Stimulated activated CD4-positive, alpha-beta T cell treated with anti-CD3 and anti-CD28 coated beads, Interleukin-1b, Interleukin-23, amount 100 ng/mL, for 1 hour (primary cell): ENCODE data around the gene CD226.
"Not testable (repeated sequence)": the region's sequence is repeated elsewhere in the genome, so short reads cannot be mapped to it uniquely, and the experiment has no call there.

ENCODE experiments used
- DNase-seq, 2 donors: peaks; one replicate each; pipeline ENCODE4 v3.0.0-alpha.2; 2020; ENCODE audit warnings: low read depth in 2 of 2

CD226 gene

DNA sequence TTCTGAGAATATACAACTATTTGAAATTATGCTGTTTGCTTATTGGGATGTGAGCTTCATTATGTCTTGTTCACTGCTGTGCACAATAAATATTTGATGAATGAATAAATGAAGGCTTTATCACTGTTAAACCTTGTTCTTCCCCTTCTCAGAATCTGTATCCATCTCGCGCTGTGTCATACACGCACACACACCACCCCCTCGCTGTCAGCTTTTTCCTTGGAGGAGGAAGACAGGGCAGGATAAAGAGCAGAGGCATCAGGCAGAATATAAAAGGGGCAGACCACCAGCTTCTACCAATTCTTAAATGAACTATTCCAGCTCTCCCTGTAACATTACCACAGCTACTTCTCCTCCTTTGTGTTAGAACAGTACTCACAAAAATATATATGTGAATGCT lies 75.0 kb downstream of the CD226 start:
- DNase-seq = no peak

DNA sequence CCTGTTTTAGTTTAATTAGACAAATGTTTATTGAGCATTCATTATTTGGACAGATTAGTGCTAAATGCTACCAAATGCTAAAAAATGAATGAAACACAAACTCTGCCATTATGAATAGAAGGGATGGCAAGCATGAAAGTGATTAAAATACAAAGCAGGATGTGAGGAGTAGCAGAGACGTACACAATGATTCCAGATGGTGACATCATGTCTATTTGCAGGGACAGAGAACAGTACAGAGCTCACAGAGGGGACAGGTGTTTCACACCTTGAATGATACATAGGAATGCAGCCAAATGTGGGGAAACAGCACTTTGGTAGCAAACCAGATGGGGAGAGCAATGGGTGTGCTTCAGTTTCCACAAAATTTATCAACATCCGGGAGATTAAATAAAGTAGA lies 76.3 kb downstream of the CD226 start:
- DNase-seq = no peak

DNA sequence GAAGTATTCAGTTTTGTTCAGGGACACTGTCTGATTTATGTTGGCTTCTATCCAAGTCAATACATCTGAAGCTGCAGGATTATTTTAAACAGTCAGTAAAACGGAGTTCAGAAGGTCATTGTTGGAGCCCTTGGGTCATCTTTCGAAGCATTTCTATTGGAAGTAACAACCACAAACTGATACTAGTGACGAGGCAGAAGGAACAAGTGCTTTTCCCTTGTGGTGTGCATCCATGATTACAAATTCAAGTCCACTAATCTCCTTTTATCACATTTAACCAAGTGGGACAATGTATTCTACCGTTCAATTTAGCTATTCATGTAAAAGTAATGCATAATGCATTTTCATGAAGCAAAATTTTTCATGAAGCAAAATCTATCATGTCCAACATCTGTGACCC lies 76.9 kb downstream of the CD226 start:
- DNase-seq = no peak

DNA sequence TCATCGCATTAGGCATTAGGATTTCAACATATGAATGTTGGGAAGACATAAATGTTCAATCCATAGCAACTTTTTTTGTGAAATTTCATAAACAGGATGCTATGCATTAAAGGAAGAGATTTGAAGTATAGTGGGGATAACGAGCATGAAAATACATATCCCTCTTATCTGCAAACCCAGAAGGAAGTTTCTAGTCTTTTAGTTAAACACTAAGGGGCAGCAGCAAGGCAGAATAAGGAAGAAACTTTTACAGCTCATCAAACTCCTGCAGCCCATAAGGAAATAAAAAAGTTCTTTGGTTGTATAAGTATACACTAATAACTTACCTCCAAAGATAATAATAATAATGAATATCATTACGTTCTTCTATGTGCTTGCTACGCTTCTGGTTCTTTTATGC lies 81.5 kb downstream of the CD226 start:
- DNase-seq = no peak

DNA sequence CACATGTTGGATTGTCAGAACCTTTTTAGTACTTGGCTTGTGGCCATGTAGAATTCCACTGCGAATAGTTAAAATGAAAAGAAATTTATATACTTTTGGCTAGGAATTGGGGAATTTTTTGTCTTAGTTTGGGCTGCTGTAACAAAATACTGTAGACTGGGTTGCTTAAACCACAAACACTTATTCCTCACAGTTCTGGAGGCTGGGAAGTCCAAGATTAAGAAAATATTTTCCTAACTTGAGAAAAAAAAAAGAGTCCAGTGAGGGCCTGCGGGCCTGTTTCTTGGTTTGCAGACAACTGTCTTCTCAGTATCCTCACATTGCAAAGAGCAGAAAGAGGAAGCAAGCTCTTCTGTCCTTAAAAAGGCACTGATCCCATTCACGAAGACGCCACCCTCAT lies 81.9 kb downstream of the CD226 start:
- no peak for DNase-seq

DNA sequence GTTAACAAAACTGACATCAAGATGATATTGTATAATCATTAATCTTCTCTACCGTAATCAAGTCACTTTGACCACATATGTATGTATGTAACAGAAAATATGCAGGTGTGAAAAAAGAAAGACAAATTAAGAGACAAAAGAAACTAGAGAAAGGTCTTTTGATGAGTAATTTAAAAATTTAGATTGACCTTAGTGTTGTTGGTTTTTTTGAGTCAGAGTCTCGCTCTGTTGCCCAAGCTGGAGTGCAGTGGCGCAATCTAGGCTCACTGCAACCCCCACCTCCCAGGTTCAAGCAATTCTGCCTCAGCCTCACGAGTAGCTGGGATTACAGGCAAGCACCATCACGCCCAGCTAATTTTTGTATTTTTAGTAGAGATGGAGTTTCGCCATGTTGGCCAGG lies 82.9 kb downstream of the CD226 start:
- not testable (repeated sequence) for DNase-seq

DNA sequence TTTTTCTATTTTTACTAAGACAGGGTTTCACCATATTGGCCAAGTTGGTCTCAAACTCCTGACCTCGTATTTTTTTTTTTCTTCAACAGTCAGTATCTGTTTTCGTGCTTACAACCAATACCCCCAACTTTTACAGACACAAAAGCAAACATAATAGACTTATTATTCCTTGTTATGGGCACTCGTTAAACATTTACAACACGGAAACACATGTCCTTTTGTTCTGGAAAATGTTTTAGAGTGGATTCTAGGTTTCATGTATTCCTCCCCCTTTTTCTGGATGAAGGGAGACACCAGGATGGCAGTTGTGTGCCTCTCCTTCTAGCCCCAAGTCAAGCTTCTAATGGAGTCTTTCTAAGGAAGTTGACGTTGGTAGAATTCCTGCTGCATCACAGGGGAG lies 88.8 kb downstream of the CD226 start:
- no peak for DNase-seq

DNA sequence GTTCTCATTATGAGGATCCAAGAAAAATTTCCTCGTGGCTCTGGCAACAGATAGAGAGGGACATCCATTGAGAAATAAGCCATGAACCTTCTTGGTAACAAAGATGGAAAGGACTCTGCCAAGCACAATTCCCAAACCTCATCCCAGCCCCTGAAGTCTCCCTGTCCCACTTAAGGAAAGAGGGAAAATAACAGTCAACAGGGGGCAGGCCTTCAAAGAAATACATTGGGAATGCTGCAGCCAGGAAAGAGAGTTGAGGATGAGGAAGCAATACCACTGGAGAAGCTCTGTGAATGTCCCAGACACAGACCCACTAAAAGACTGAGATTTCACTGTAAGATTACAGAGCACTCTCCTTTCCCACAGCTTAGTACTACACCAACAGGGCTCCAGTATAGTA lies 93.2 kb downstream of the CD226 start:
- no peak for DNase-seq

DNA sequence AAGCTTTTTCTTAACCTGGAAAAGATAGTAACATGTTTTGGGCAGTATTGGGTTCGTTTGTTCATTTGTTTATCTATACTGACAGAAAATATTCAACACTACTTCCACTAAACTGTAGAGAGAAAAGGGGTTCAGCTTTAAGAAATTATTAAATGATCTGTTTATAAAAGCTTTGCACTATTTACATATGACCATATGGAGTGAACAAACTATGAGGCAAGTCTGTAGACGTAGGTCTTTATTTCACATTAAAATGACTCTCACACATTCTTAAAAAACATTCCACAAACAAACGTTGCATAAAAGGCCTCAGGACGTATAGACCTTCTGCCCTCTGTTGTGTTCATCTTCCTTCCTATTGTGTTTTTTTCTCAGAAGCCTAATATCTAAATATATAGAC lies 94.6 kb downstream of the CD226 start:
- DNase-seq = no peak

DNA sequence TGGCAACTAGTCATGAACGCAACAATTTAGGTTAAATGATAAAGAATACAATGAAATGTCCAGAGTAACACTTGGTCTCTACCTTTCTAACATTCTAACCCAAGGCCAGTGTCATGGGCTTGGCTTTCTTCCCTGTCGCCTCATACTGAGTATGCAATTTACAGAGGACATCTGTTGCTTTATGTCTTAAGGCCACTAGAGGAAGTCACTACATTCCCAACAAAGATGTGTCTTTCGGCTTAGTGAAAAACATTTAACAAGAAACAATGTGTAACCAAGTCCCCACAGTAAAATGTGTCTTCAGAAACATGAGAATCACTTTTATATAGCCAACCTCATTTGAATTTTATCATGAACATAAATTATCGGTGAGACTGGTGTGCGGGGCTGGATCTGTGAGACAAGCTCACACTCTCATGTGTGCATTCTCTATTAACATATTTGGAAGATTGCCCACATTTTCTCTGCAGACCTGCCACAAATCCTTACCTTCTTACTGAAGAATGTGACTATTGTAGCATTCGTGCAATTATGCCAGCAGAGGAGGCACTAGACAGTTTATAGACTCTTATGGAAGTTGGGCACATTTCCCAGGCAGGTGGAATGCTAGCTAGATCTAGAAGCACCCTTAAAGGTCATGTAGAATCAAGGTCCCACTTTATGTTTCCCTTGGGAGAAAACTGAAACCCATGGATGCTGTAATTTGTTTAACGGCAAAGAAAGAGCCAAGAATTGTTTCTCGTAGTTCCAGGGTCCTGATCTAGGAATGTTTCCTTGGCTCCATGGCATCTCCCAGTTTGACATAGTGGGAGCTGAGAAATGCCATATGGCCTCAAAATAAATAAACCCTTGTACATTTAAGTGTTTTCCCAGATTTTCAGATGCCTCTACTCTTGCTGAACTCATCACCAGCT lies 101.8 kb downstream of the CD226 start:
- DNase-seq = no peak

DNA sequence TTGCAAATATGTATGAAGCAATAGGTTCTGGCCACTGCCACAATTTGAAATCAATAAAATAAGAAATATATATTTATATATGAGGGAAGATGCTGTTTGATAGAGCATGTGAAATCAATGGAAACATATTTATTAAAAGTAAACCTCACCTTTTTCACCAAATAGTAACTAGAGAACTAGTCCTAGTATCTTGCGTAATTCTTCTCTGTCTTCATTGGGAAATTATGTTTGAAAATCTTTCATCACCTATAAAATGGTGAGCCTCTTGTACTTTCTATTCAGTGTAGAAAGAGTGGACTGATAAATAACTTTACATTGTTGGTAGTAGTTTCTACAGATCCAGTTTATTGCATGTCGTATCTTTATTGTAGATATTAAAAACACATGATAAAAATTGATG lies 103.0 kb downstream of the CD226 start:
- DNase-seq = no peak

DNA sequence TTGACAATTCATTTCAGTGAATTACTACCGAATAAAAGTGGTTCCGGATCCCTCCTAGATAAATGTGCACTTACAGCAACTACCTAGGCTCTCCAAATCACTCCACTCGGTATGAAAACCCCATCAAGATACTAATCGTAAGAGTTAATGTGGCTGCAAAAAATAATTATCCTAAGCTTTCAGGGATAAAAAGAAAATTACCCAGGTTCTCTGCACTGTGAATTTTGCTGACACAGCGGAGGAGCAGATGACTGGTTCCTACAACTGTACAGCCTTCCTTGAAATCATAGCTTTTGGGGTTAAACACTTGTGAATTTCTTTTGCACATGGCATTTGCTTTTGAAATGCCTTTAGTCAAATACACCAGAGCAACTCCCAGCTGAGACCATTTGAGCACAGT lies 104.7 kb downstream of the CD226 start:
- no peak for DNase-seq

DNA sequence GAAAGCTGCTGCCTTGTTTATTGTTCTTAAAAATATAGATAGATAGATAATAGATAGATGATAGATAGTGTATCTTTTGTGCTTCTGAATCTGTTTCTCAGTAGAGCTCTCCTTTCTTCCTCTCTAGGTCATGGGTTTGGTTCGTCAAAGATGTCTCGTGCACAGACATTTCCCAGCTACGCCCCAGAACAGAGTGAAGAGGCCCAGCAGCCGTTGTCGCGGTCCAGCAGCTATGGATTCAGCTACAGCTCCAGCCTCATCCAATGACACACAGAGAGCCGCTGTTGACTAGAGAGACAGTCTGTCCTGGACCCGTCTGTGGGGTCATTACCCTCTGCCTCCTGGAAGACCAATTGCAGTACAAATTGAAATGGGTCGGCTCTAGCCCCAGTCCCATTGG lies 106.6 kb downstream of the CD226 start:
- no peak for DNase-seq

DNA sequence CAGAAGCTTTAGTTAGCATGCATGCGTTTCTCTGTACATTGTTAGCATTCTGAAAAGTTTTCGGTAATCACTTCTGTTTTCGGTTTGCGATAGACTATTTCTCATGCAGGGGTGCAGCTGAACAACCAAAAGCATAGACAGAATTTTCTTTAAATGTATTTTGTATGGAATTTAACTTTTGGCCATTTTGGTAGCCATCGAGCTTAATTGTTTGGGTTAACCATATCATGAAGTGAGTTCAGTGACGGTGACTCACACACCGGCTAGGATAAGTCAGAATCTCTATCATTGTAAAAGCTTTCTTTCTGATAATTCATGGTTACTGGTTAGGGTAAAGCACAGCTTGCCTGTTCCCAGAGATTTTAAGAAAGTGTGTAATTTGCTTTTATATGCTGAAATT lies 107.2 kb downstream of the CD226 start:
- DNase-seq = no peak

DNA sequence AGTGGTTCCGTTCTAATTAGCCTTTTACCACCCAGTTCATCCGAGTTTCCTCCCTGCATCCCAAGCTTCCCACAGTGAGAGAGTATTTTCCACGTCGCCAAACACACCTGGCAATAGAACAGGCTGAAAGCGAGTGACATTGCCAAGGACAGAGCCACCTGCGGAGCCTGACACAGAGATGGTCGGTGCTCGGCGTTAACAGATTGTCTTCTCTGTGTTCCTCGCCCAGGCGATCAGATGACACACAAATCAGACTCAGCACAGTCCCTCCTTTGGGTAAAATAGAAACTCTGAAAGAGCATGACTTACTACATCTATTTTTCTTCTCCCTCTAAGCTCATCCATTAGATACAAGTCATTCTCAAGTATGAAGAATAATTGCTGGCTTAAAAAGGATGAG lies 107.7 kb downstream of the CD226 start:
- DNase-seq = no peak

DNA sequence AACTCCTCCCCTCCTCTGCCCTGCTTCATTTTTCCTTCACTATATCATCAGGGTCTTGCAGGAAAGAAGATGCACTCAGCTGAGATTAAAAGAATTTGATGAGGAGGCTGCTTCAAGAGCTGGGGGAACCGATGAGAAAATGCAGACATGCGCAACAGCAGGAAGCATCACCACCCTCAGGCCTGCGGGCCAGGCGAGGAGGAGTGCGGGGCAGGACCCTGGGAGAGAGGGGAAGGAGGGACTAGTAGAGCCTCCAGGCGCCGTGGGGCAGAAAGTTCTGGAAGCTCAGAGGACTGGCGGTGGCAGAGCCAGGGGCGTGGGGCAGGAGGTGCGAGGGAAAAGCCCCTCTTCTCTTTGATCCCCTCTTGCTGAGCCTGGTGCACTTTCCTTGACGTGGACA lies 108.2 kb downstream of the CD226 start:
- no peak for DNase-seq

DNA sequence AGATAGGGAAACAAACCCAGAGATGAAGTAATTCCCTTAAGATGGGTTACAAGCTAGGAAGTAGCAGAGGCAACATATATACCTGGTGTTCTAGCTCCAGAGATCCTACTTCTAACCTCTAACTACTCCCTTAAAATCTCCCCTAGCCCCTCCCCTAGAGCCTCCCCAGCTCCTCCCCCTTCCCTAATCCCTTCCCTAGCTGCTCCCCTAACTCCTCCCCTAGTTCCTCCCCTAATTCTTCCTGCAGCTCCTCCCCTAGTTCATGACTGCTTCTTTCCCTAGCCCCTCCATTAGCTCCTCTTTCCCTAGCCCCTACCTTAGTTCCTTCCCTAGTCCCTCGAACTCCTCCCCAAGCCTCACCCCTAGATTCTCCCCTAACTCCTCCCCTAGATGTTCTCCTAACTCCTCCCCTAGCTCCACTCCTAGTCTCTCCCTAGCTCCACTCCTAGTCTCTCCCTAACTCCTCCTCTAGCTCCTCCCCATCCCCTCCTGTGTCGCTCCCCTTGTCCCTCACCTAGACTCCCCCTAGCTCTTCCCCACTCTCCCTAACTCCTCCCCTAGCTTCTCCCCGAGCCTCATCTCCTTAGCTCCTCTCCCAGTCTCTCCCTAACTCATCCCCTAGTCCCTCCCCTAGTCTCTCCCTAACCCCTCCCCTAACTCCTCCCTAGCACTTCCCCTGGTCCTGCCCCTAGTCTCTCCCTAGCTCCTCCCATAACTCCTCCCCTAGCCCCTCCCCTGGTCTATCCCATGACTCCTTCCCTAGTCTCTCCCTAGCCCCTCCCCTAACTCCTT lies 108.9 kb downstream of the CD226 start:
- no peak for DNase-seq

DNA sequence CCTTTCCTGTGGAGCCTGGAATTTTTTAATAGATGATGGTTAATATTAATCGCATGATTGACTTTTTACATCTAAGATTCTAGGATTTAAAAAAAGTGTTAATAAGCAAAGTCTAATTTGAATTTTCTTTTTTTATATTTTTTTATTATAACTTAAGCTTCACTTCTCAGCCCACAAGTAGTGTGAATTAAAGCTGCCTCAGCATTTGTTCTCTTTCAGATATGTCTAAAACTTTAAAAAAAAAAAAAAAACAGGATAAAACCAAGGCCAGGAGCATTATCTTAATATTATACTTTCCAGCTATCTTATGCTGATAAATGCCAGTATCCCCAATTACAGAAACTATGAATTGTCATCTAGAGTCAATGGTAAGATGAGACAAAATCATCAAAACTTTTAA lies 109.7 kb downstream of the CD226 start:
- DNase-seq = no peak

DNA sequence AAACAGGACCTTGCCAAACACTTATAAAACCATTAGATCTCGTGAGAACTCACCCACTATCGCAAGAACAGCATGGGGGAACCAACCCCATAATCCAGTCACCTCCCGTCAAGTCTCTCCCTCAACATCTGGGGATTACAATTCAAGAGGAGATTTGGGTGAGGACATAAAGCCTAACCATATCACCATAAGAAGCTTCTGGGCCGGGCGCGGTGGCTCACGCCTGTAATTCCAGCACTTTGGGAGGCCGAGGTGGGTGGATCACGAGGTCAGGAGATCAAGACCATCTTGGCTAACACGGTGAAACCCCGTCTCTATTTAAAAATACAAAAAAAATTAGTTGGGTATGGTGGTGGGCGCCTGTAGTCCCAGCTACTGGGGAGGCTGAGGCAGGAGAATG lies 112.7 kb downstream of the CD226 start:
- DNase-seq = not testable (repeated sequence)

DNA sequence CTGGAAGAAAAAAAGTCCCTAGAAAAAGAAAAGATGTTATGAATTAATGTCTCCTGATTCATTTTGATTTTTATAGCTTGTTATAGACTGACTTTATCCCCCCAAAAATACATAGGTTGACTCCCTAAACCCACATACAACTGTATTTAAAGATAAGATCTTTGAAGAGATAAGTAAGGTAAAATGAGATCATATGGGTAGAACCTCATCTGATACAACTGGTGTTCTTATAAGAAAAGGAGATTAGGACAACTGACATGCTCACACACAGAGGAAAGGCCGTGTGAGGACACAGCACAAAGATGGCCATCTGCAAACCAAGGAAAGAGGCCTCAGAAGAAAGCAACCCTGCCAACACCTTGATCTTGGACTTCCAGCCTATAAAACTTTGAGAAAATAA lies 117.5 kb downstream of the CD226 start:
- DNase-seq = no peak

DNA sequence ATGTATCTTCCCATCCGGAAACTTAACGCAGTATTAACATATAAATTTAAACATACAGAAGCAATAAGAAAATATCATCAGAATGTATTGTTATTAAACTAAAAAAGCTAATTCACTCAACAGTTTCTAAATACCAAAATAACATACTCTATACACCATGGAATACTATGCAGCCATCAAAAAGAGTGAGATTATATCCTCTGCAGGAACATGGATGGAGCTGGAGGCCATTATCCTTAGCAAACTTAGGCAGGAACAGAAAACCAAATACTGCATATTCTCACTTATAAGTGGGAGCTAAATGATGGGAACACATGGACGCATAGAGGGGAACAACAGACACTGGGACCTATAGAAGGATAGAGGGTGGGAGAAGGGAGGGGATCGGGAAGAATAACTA lies 127.1 kb downstream of the CD226 start:
- no peak for DNase-seq

DNA sequence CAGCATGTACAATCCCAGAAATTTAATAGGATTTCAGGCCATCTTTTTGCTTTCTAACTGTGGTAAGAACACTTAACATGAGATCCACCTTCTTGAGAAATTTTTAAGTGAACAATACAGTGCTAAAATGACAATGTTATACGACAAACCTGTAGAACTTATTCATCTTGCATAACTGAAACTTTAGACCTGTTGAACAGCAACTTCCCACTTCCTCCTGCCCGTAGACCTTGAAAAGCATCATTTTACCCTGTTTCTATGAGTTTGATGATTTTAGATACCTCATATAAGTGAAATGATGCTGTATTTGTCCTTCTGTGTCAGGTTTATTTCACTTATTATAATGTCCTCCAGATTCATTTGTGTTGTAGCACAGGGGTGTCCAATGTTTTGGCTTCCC lies 128.2 kb downstream of the CD226 start:
- no peak for DNase-seq

DNA sequence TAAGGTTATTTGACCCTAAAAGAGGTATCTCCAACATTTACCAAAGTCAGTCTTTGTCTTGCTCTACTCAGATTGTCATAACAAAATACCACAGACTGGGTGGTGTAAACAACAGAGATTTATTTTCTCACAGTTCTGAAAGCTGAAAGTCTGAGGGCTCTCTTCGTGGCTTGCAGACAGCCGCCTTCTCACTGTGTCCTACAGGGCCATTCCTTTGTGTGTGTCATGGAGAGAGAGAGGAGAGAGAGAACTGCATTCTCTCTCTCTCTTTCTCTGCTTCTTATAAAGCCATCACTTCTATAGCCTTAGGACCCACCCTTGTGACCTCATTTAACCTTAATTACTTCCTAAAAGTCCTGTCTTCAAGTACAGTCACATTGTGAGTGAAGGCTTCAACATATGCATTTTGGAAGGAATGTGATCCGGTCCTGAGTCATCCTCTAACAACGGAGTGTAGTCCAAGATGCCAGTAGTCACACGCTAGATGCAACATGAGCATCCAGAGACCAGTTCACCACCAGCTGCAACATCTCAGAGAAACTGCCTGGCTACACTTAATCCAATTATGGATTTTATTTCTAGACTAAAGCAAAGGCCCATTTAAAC lies 130.2 kb downstream of the CD226 start:
- no peak for DNase-seq
